Adrenal gland (tissue), 5 donors: Measurements from ENCODE around the gene SHMT2.

Experiments used
- CTCF ChIP-seq, 6 experiments: fragments of 450-650 bp in 4 of 6; fragments of 200-600 bp in 2 of 6; sonication (generic) in 1 of 6; IDR thresholded peaks; 1 replicate in 5 of 6; 2 replicates in 1 of 6; pipeline versions ENCODE4 v1.5.1 to v1.8.0; 2016 to 2021; ENCODE audit warnings: antibody characterized with exemption in 6 of 6, mild to moderate bottlenecking in 2 of 6, moderate library complexity in 1 of 6
- POLR2A ChIP-seq, 2 donors: fragments of 450-650 bp; IDR thresholded peaks; one replicate each; pipeline ENCODE4 v1.6.1; 2017; ENCODE audit warnings: antibody characterized with exemption in 2 of 2, mild to moderate bottlenecking in 2 of 2, moderate library complexity in 1 of 2
- donor health status: DM: no; HTN: no; CAD: no.

- no peak for TF ChIP-seq POLR2A (IDR thresholded peaks at IDR 0.05)
- TF ChIP-seq CTCF (IDR thresholded peaks at IDR 0.05), result no peak
These were observed 25.7 kb upstream of the SHMT2 start for GRCh38 chr12:57203791-57204190.
